ENCODE data around the gene SP7.

GRCh38 chr12:53327435-53328042 lies 8.6 kb downstream of the SP7 start:
- TF ChIP-seq REST (IDR thresholded peaks at IDR 0.05; ENCODE audit: insufficient read depth in 1 of 2, low read depth in 2 of 2, low read length in 2 of 2) (no peak), TAF1 (IDR thresholded peaks at IDR 0.05; ENCODE audit: borderline replicate concordance, insufficient read depth, low read length) (no peak)
